HEK293 (cell line): ENCODE results near the gene QSOX1.

ENCODE experiments used
- ATF2 ChIP-seq: fragments of 450-650 bp; formaldehyde crosslinking; IDR thresholded peaks from 2 replicates; pipeline ENCODE4 v1.5.1; 2016; ENCODE audit warnings: missing biosample characterization, missing genetic modification characterization, low read depth
- CTCF ChIP-seq: fragments of 450-650 bp; formaldehyde crosslinking; IDR thresholded peaks from 2 replicates; pipeline ENCODE4 v1.5.1; 2016; ENCODE audit warnings: missing biosample characterization, missing genetic modification characterization
- REST ChIP-seq: fragments of 450-650 bp; formaldehyde crosslinking; IDR thresholded peaks from 2 replicates; pipeline ENCODE4 v1.5.1; 2016; ENCODE audit warnings: missing biosample characterization, missing genetic modification characterization
- SCRT1 ChIP-seq: fragments of 450-650 bp; formaldehyde crosslinking; IDR thresholded peaks from 2 replicates; pipeline ENCODE4 v1.5.1; 2016; ENCODE audit warnings: missing biosample characterization, missing genetic modification characterization, borderline replicate concordance
- ZFHX2 ChIP-seq: fragments of 450-650 bp; formaldehyde crosslinking; conservative IDR thresholded peaks from 2 replicates; pipeline ENCODE4 v1.5.1; 2016; ENCODE audit warnings: missing biosample characterization, missing genetic modification characterization
- ZNF138 ChIP-seq: fragments of 450-650 bp; formaldehyde crosslinking; IDR thresholded peaks from 2 replicates; pipeline ENCODE4 v1.5.1; 2016; ENCODE audit warnings: missing biosample characterization, missing genetic modification characterization, borderline replicate concordance
- ZNF140 ChIP-seq: fragments of 450-650 bp; formaldehyde crosslinking; IDR thresholded peaks from 2 replicates; pipeline ENCODE4 v1.5.1; 2016; ENCODE audit warnings: missing biosample characterization, missing genetic modification characterization
- ZNF404 ChIP-seq: fragments of 450-650 bp; formaldehyde crosslinking; IDR thresholded peaks from 2 replicates; pipeline ENCODE4 v1.5.1; 2017; ENCODE audit warnings: missing biosample characterization, missing genetic modification characterization
- ZNF423 ChIP-seq: fragments of 450-650 bp; formaldehyde crosslinking; IDR thresholded peaks from 2 replicates; pipeline ENCODE4 v1.5.1; 2016; ENCODE audit warnings: missing biosample characterization, missing genetic modification characterization
- ZNF529 ChIP-seq: fragments of 450-650 bp; formaldehyde crosslinking; IDR thresholded peaks from 2 replicates; pipeline ENCODE4 v1.5.1; 2017; ENCODE audit warnings: missing genetic modification characterization, missing biosample characterization; ENCODE audit not compliant: insufficient replicate concordance
- ZNF776 ChIP-seq: fragments of 450-650 bp; formaldehyde crosslinking; IDR thresholded peaks from 2 replicates; pipeline ENCODE4 v1.5.0; 2017; ENCODE audit warnings: missing biosample characterization, missing genetic modification characterization, borderline replicate concordance
- ZNF843 ChIP-seq: fragments of 450-650 bp; formaldehyde crosslinking; IDR thresholded peaks from 2 replicates; pipeline ENCODE4 v1.5.1; 2016; ENCODE audit warnings: missing biosample characterization, missing genetic modification characterization
- TF ChIP-seq, protein P1 (sequence below): fragments of 450-650 bp; formaldehyde crosslinking; IDR thresholded peaks from 2 replicates; pipeline ENCODE4 v1.5.1; 2016; ENCODE audit warnings: missing biosample characterization, missing genetic modification characterization
- TF ChIP-seq, protein P2 (sequence below): fragments of 450-650 bp; formaldehyde crosslinking; IDR thresholded peaks from 2 replicates; pipeline ENCODE4 v1.5.1; 2016; ENCODE audit warnings: missing biosample characterization, missing genetic modification characterization

DNA sequence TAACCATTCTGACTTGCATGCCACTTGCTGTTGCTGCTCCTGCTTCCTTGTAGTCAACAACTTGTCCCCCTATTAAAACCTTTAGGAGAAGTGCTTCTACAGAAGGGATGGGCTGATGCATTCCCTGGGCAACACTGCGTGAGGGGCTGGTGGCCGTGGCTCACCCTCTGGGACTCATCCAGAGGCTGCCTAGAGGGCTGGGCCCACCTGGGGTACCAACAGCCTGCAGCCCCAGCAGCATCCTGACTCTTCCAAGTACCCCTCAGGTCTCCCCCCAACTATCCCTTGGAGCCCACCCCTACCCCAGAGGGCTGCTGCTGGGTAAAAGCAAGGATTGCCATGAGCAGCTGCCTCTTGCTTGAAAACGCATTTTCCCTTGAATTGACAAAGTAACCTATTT is 40.7 kb downstream of the QSOX1 start:
- TF ChIP-seq, protein P1, sequence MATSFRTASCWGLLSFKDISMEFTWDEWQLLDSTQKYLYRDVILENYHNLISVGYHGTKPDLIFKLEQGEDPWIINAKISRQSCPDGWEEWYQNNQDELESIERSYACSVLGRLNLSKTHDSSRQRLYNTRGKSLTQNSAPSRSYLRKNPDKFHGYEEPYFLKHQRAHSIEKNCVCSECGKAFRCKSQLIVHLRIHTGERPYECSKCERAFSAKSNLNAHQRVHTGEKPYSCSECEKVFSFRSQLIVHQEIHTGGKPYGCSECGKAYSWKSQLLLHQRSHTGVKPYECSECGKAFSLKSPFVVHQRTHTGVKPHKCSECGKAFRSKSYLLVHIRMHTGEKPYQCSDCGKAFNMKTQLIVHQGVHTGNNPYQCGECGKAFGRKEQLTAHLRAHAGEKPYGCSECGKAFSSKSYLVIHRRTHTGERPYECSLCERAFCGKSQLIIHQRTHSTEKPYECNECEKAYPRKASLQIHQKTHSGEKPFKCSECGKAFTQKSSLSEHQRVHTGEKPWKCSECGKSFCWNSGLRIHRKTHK (tag by site-specific recombination) = no peak
- TF ChIP-seq ZNF843 (tag by site-specific recombination) (no peak), CTCF (tag by site-specific recombination) (no peak), ZNF140 (tag by site-specific recombination) (no peak), ZNF423 (no peak), ZNF529 (tag by site-specific recombination) (no peak), ZNF404 (tag by site-specific recombination) (no peak), ZNF776 (tag by site-specific recombination) (no peak), ZNF138 (no peak), ATF2 (tag by site-specific recombination) (no peak), ZFHX2 (tag by site-specific recombination) (no peak), SCRT1 (tag by site-specific recombination) (no peak), REST (tag by site-specific recombination) (no peak)
- TF ChIP-seq, protein P2, sequence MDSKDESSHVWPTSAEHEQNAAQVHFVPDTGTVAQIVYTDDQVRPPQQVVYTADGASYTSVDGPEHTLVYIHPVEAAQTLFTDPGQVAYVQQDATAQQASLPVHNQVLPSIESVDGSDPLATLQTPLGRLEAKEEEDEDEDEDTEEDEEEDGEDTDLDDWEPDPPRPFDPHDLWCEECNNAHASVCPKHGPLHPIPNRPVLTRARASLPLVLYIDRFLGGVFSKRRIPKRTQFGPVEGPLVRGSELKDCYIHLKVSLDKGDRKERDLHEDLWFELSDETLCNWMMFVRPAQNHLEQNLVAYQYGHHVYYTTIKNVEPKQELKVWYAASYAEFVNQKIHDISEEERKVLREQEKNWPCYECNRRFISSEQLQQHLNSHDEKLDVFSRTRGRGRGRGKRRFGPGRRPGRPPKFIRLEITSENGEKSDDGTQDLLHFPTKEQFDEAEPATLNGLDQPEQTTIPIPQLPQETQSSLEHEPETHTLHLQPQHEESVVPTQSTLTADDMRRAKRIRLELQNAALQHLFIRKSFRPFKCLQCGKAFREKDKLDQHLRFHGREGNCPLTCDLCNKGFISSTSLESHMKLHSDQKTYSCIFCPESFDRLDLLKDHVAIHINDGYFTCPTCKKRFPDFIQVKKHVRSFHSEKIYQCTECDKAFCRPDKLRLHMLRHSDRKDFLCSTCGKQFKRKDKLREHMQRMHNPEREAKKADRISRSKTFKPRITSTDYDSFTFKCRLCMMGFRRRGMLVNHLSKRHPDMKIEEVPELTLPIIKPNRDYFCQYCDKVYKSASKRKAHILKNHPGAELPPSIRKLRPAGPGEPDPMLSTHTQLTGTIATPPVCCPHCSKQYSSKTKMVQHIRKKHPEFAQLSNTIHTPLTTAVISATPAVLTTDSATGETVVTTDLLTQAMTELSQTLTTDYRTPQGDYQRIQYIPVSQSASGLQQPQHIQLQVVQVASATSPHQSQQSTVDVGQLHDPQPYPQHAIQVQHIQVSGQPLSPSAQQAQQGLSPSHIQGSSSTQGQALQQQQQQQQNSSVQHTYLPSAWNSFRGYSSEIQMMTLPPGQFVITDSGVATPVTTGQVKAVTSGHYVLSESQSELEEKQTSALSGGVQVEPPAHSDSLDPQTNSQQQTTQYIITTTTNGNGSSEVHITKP = no peak
